Omental fat pad (tissue), 4 donors: ENCODE measurements around the gene SLC9A9. TPM values are rescaled to one million over a fixed set of nuclear protein-coding genes. Genes with fewer than 3 reads are reported as not detected.
"Not testable (repeated sequence)": the region's sequence is repeated elsewhere in the genome, so short reads cannot be mapped to it uniquely, and the experiment has no call there.

ENCODE experiments used
- ATAC-seq: fragments of 150-250 bp; one replicate; pipeline ENCODE4 v1.9.1; 2016; ENCODE audit warnings: mild to moderate bottlenecking, moderate library complexity; ENCODE audit not compliant: low FRiP score
- DNase-seq: peaks from one replicate; pipeline ENCODE4 v3.0.0-alpha.2; 2019; ENCODE audit warnings: low spot score
- CTCF ChIP-seq, 3 donors: fragments of 450-650 bp; IDR thresholded peaks; one replicate each; pipeline ENCODE4 v1.5.1; 2016 to 2017; ENCODE audit warnings: antibody characterized with exemption in 3 of 3, mild to moderate bottlenecking in 3 of 3, moderate library complexity in 2 of 3
- total RNA-seq, 4 donors: library from RNA; depleted of rRNA; stranded (reverse); fragments of >200 nt; gene quantifications; one replicate each; pipeline ENCODE4 v1.1.0, GENCODE V29; 2016

Gene SLC9A9
- total RNA-seq, 4 donors from 2014 or later: 15.5 to 39.6 (median 26.9) TPM

DNA sequence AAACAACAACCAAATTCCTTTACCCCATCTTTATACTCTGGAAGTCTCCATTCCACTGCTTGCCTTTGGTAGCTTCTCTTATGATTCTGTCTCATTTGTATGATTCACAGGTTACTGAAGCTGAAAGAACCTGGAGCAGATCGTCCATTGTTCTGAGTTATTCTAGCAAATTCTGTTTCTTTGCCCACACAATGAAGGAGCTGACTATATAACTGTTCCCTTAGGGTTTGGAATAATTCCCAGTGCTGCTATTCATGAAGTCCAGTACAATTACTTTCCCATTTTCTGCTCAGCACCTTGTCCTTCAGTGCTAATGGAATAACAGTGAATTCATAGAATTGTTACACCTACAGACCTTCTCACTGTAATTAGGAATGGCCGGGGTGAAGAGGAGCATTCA lies 560.9 kb downstream of the SLC9A9 start:
- TF ChIP-seq CTCF (IDR thresholded peaks at IDR 0.05): no peak
- ATAC-seq: no peak
- DNase-seq: no peak

- DNase-seq (no peak), ATAC-seq (no peak)
- no peak for TF ChIP-seq CTCF (IDR thresholded peaks at IDR 0.05)
Measured at GRCh38 chr3:143286392-143287010, 561.8 kb downstream of the SLC9A9 start.

DNA sequence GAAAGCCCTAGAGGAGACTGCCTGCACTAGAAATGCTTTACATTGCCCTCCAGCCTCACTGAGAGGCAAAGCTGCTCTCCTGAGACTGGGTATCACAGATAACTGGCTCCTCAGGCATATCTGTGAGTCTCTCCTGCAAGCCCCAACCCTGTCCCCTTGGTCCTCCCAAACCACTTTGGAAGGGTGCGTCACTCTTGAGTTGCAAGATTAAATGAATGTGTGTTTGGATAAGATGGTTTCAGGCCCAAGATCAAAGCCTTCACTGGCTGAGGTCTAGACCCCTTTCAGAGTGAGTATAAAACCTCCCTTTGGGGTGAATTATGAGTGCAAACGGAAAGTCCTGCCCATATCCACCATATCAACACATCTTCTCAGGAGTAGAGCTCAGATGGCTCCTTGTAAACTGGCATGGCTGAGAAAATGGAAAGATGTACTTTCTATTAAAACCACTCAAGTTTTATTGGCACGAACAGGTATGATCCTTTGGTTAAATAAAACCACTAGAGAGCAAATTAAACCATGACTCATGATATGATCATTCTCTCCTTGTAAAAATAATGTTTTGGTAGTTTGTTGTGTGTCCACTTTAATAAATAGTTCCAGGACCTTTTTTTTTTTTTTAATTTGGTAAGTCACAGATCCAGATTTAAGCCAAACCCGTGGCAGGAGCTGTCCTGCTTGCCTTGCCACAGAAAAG lies 564.7 kb downstream of the SLC9A9 start:
- DNase-seq (no peak), ATAC-seq (no peak)
- TF ChIP-seq CTCF (IDR thresholded peaks at IDR 0.05): no peak

DNA sequence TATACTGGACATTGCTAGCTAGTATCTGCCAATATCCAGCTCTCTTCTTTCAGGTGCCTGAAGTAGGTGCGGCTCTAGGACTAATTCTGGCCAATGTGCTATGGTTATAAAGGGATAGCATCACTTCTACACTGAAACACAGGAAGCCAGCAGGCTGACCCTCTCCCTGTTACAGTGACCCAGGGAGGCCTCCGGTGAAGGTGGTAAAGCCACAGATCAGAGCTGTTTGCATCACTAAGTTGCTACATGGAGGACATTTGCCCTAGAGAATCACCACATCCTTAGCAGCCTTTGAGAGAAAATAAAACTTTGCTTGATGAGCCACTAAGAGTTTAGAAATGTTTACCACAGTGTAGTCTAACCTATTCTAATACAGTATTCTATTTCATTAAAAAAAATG lies 567.3 kb downstream of the SLC9A9 start:
- ATAC-seq: no peak
- TF ChIP-seq CTCF (IDR thresholded peaks at IDR 0.05): no peak
- no peak for DNase-seq

DNA sequence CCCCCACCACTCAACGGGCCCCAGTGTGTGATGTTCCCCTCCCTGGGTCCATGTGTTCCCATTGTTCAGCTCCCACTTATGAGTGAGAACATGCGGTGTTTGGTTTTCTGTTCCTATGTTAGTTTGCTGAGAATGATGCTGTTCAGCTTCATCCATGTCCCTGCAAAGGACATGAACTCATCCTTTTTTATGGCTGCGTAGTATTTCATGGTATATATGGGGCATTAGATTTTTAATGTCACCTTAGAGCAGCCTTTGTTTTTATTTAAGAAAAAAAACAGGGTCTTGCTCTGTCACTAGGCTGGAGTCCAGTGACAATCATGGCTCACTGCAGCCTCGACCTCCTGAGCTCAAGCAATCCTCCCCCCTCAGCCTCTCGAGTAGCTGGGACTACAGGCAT lies 568.7 kb downstream of the SLC9A9 start:
- not testable (repeated sequence) for DNase-seq, ATAC-seq

DNA sequence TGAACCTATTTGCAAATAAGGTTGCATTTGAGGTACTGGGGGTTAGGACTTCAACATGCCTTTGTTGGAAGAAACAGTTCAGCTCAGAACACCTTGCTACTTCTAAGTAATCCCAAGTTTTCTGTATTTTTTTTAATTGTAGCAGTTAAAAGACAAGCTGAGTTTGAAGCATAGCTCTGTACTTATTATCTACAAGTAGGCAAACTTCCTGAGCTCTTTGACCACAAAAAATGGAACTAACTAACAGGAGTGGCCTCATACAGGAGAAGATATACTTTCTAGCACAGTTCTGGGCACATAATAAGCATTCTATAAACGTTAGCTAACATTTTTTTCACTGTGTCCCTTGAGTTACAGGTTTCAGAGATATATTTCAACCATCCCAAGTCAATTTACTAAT lies 569.5 kb downstream of the SLC9A9 start:
- TF ChIP-seq CTCF (IDR thresholded peaks at IDR 0.05): no peak
- DNase-seq: no peak
- no peak for ATAC-seq

GRCh38 chr3:143277531-143277930 lies 570.7 kb downstream of the SLC9A9 start:
- no peak for DNase-seq
- TF ChIP-seq CTCF (IDR thresholded peaks at IDR 0.05): no peak
- no peak for ATAC-seq
